ENCODE measurements around the gene SP1. TPM values are rescaled to one million over a fixed set of nuclear protein-coding genes. Genes with fewer than 3 reads are reported as not detected.

The SP1 gene
- total RNA-seq, 1 experiment from 2014 or later: 81.0 TPM

- ChIA-PET POLR2A (interaction anchor here (0.6 kb wide), 1 partner anchor 15 kb away, joined by 3 read pairs; no protein-coding TSS in a partner anchor), CTCF (interaction anchor here (0.6 kb wide), 1 partner anchor 8 kb away, joined by 4 read pairs; no protein-coding TSS in a partner anchor)
- intact Hi-C loops (cut with micrococcal nuclease; ENCODE audit: unreplicated experiment): no loop called here
- Histone ChIP-seq H3K4me3 (ENCODE audit: low read depth in 2 of 2, low read length in 2 of 2) (no peak overlapping the region), H3K36me3 (ENCODE audit: control insufficient read depth, insufficient read depth, low read length) (peaks cover 94% of the 10 kb centered on the region), H3K27me3 (ENCODE audit: control insufficient read depth, insufficient read depth, low read length) (no peaks in the 10 kb centered on the region), H3K27ac (ENCODE audit: low read length) (no peak overlapping the region; the same call in 1 of the 2 replicates), H3K4me1 (ENCODE audit: control insufficient read depth, insufficient read depth, low read length) (peaks cover 6% of the 10 kb centered on the region), H3K9me3 (ENCODE audit: control insufficient read depth, insufficient read depth, low read depth, low read length) (no peaks in the 10 kb centered on the region)
- ATAC-seq (no peak), DNase-seq (ENCODE audit: low read depth, low spot score) (no peak)
- in situ Hi-C loops (cut with HindIII; ENCODE audit: low pct_unique_long_range_greater_than_20kb, low sequenced_read_pairs): no loop called here
- TF ChIP-seq SIN3A (IDR thresholded peaks at IDR 0.05; ENCODE audit: borderline replicate concordance, insufficient read depth, low read depth, low read length) (no peak), TCF7L2 (IDR thresholded peaks at IDR 0.05; ENCODE audit: low read depth, low read length) (no peak), REST (IDR thresholded peaks at IDR 0.05; ENCODE audit: insufficient read depth in 1 of 2, low read depth in 2 of 2, low read length in 1 of 2) (no peak), CTCF (IDR thresholded peaks at IDR 0.05) (no peak), POLR2AphosphoS5 (IDR thresholded peaks at IDR 0.05; ENCODE audit: low read depth, low read length) (0 out of 2 replicates have a peak, but pooled peaks have one; percentile 28)
- BruUV-seq (replicated peaks): no TSS peak
These were observed 84.9 kb downstream of the SP1 start for GRCh38 chr12:53464685-53465418.

GRCh38 chr12:53465679-53466078 lies 85.7 kb downstream of the SP1 start:
- no peak for DNase-seq (ENCODE audit: low read depth, low spot score)
- ChIA-PET POLR2A (no interaction called here), CTCF (no interaction called here)

More at GRCh38 chr12:53465679-53466078, 85.7 kb downstream of the SP1 start:
- in situ Hi-C loops (cut with HindIII; ENCODE audit: low pct_unique_long_range_greater_than_20kb, low sequenced_read_pairs): no loop called here
- H3K9me3 ChIP-seq (ENCODE audit: control insufficient read depth, insufficient read depth, low read depth, low read length): no peaks in the 10 kb centered on the region
- no peak for ATAC-seq
- H3K27ac ChIP-seq (ENCODE audit: low read length): no peak overlapping the region
- intact Hi-C loops (cut with micrococcal nuclease; ENCODE audit: unreplicated experiment): no loop called here
- no TSS peak for BruUV-seq (replicated peaks)
- no peaks in the 10 kb centered on the region for H3K27me3 ChIP-seq (ENCODE audit: control insufficient read depth, insufficient read depth, low read length)
- peaks cover 6% of the 10 kb centered on the region for H3K4me1 ChIP-seq (ENCODE audit: control insufficient read depth, insufficient read depth, low read length)
- peaks cover 90% of the 10 kb centered on the region for H3K36me3 ChIP-seq (ENCODE audit: control insufficient read depth, insufficient read depth, low read length)
- no peak overlapping the region for H3K4me3 ChIP-seq (ENCODE audit: low read depth in 2 of 2, low read length in 2 of 2)
- TF ChIP-seq POLR2AphosphoS5 (IDR thresholded peaks at IDR 0.05; ENCODE audit: low read depth, low read length) (peak; percentile 18; the same call in 1 of the 2 replicates), CTCF (IDR thresholded peaks at IDR 0.05) (no peak)

Other genes with a start within 250 kb of the SP1 start
- 46.8 TPM for gene ZNF740, start 199.5 kb upstream of the SP1 start, total RNA-seq (2021; ENCODE audit: unreplicated experiment)
- 15.4 TPM for gene CSAD, start 199.3 kb upstream of the SP1 start, total RNA-seq (2021; ENCODE audit: unreplicated experiment)
- 0.98 TPM for gene ITGB7, start 172.9 kb upstream of the SP1 start, total RNA-seq (2021; ENCODE audit: unreplicated experiment)
- gene RARG, start 148.0 kb upstream of the SP1 start, total RNA-seq (2021; ENCODE audit: unreplicated experiment): 41.2 TPM
- gene ESPL1, start 111.9 kb upstream of the SP1 start, total RNA-seq (2021; ENCODE audit: unreplicated experiment): 54.6 TPM
- gene PFDN5, start 84.6 kb upstream of the SP1 start, total RNA-seq (2021; ENCODE audit: unreplicated experiment): 340 TPM
- 77.4 TPM for gene MYG1, start 80.5 kb upstream of the SP1 start, total RNA-seq (2021; ENCODE audit: unreplicated experiment)
- gene AAAS, start 58.6 kb upstream of the SP1 start, total RNA-seq (2021; ENCODE audit: unreplicated experiment): 77.7 TPM
- not detected for gene SP7, start 43.8 kb upstream of the SP1 start, total RNA-seq (2021; ENCODE audit: unreplicated experiment)
- 0.13 TPM for gene AMHR2, start 43.7 kb downstream of the SP1 start, total RNA-seq (2021; ENCODE audit: unreplicated experiment)
- gene PRR13, start 61.6 kb downstream of the SP1 start, total RNA-seq (2021; ENCODE audit: unreplicated experiment): 454 TPM
- 836 TPM for gene PCBP2, start 71.9 kb downstream of the SP1 start, total RNA-seq (2021; ENCODE audit: unreplicated experiment)
- 32.2 TPM for gene MAP3K12, start 119.3 kb downstream of the SP1 start, total RNA-seq (2021; ENCODE audit: unreplicated experiment)
- 67.3 TPM for gene TARBP2, start 121.1 kb downstream of the SP1 start, total RNA-seq (2021; ENCODE audit: unreplicated experiment)
- gene NPFF, start 127.3 kb downstream of the SP1 start, total RNA-seq (2021; ENCODE audit: unreplicated experiment): not detected
- gene ATF7, start 246.2 kb downstream of the SP1 start, total RNA-seq (2021; ENCODE audit: unreplicated experiment): 29.5 TPM